Natural killer cell treated with Interleukin-12 subunit alpha and Interleukin-12 subunit beta and Interleukin-15 and Interleukin-18, amount 100 ng/mL, for 72 hours (primary cell): ENCODE measurements around the gene ITPRID2. TPM values are rescaled to one million over a fixed set of nuclear protein-coding genes. Genes with fewer than 3 reads are reported as not detected.
A peak's percentile ranks its signal among the peaks of the same experiment; 100 is the strongest.

Experiments
- ATAC-seq, 2 donors: fragments of 150-1000 bp; cut with Tn5 transposase in 1 of 2; sonication (Bioruptor Pico), chemical (Tn5 transposase) in 1 of 2; 2 replicates each; pipeline ENCODE4 v1.10.0; 2021
- DNase-seq: peaks from one replicate; pipeline ENCODE4 v3.0.0; 2022; ENCODE audit warnings: low spot score
- H3K27ac Mint-ChIP-seq, 2 donors: 1 replicate in 1 of 2; 2 replicates in 1 of 2; pipeline ENCODE4 v1.8.0; 2022; ENCODE audit warnings: mixed read lengths in 2 of 2, mild to moderate bottlenecking in 1 of 2, moderate library complexity in 1 of 2
- H3K27me3 Mint-ChIP-seq, 2 donors: 1 replicate in 1 of 2; 2 replicates in 1 of 2; pipeline ENCODE4 v1.8.0; 2022; ENCODE audit warnings: mixed read lengths in 2 of 2
- H3K36me3 Mint-ChIP-seq: one replicate; pipeline ENCODE4 v1.8.0; 2022; ENCODE audit warnings: mixed read lengths
- H3K4me1 Mint-ChIP-seq, 2 donors: 1 replicate in 1 of 2; 2 replicates in 1 of 2; pipeline ENCODE4 v1.8.0; 2022; ENCODE audit warnings: low read depth in 2 of 2, mixed read lengths in 2 of 2, mild to moderate bottlenecking in 1 of 2
- H3K4me3 Mint-ChIP-seq: one replicate; pipeline ENCODE4 v1.8.0; 2022; ENCODE audit warnings: mixed read lengths
- H3K9me3 Mint-ChIP-seq: 2 replicates; pipeline ENCODE4 v1.8.0; 2022; ENCODE audit warnings: mixed read lengths
- total RNA-seq, 2 donors: library from RNA; stranded (reverse); gene quantifications; one replicate each; pipeline ENCODE4 v1.2.3, GENCODE V29; 2022

ITPRID2 gene
- total RNA-seq, 2 donors from 2014 or later: 53.4 to 79.7 TPM

- H3K9me3 Mint-ChIP-seq: no peaks in the 10 kb centered on the region
- DNase-seq (no peak), ATAC-seq (no peak)
- H3K27ac Mint-ChIP-seq: no peak overlapping the region
- H3K4me3 Mint-ChIP-seq: peak overlapping the region; percentile 85
- no peaks in the 10 kb centered on the region for H3K36me3 Mint-ChIP-seq
- H3K4me1 Mint-ChIP-seq: peaks cover 16 to 31% of the 10 kb centered on the region in 2 donors
- peaks cover 28 to 53% of the 10 kb centered on the region in 2 donors for H3K27me3 Mint-ChIP-seq
Measured at GRCh38 chr2:181890271-181890670, 1.3 kb upstream of the ITPRID2 start.

GRCh38 chr2:181891966-181892798 lies 652 bp downstream of the ITPRID2 start:
- Mint-ChIP-seq H3K36me3 (peaks cover 7% of the 10 kb centered on the region), H3K9me3 (no peaks in the 10 kb centered on the region), H3K27ac (peak overlapping the region; percentile 83 to 92), H3K27me3 (peaks cover 18 to 33% of the 10 kb centered on the region in 2 donors), H3K4me1 (peaks cover 20 to 36% of the 10 kb centered on the region in 2 donors), H3K4me3 (peak overlapping the region; percentile 99)
- DNase-seq: peak; percentile 69
- ATAC-seq: peak; percentile 70 to 72

GRCh38 chr2:181892799-181893435 lies 1.4 kb downstream of the ITPRID2 start:
- H3K36me3 Mint-ChIP-seq: peaks cover 7% of the 10 kb centered on the region
- H3K27ac Mint-ChIP-seq: peak overlapping the region; percentile 83 to 92
- peaks cover 15 to 26% of the 10 kb centered on the region in 2 donors for H3K27me3 Mint-ChIP-seq
- H3K4me1 Mint-ChIP-seq: peaks cover 20 to 36% of the 10 kb centered on the region in 2 donors
- DNase-seq (no peak), ATAC-seq (no peak)
- peak overlapping the region; percentile 99 for H3K4me3 Mint-ChIP-seq
- H3K9me3 Mint-ChIP-seq: no peaks in the 10 kb centered on the region

- no peak overlapping the region for H3K27ac Mint-ChIP-seq
- no peaks in the 10 kb centered on the region for H3K9me3 Mint-ChIP-seq
- no peak for ATAC-seq
- H3K36me3 Mint-ChIP-seq: peaks cover 14% of the 10 kb centered on the region
- H3K4me1 Mint-ChIP-seq: peaks cover 20 to 36% of the 10 kb centered on the region in 2 donors
- no peak for DNase-seq
- H3K4me3 Mint-ChIP-seq: peak overlapping the region; percentile 45
- H3K27me3 Mint-ChIP-seq: peaks cover 9 to 18% of the 10 kb centered on the region in 2 donors
Measured at GRCh38 chr2:181894381-181894780, 2.9 kb downstream of the ITPRID2 start.

GRCh38 chr2:181895818-181896217 lies 4.3 kb downstream of the ITPRID2 start:
- H3K9me3 Mint-ChIP-seq: no peaks in the 10 kb centered on the region
- H3K27me3 Mint-ChIP-seq: peaks cover 3 to 5% of the 10 kb centered on the region in 2 donors
- ATAC-seq (no peak), DNase-seq (no peak)
- no peak overlapping the region for H3K27ac Mint-ChIP-seq
- H3K36me3 Mint-ChIP-seq: peaks cover 24% of the 10 kb centered on the region
- peaks cover 23 to 38% of the 10 kb centered on the region in 2 donors for H3K4me1 Mint-ChIP-seq
- no peak overlapping the region for H3K4me3 Mint-ChIP-seq

- no peak for ATAC-seq
Measured at GRCh38 chr2:181896286-181896685, 4.8 kb downstream of the ITPRID2 start.

GRCh38 chr2:181900007-181900651 lies 8.6 kb downstream of the ITPRID2 start:
- no peak overlapping the region for H3K27ac Mint-ChIP-seq
- H3K36me3 Mint-ChIP-seq: peaks cover 45% of the 10 kb centered on the region
- DNase-seq (no peak), ATAC-seq (no peak)
- no peaks in the 10 kb centered on the region for H3K27me3 Mint-ChIP-seq
- no peaks in the 10 kb centered on the region for H3K9me3 Mint-ChIP-seq
- no peak overlapping the region for H3K4me3 Mint-ChIP-seq
- peaks cover 7 to 13% of the 10 kb centered on the region in 2 donors for H3K4me1 Mint-ChIP-seq

More at GRCh38 chr2:181896286-181896685, 4.8 kb downstream of the ITPRID2 start:
- peaks cover 0 to under 1% of the 10 kb centered on the region in 2 donors for H3K27me3 Mint-ChIP-seq
- no peak for DNase-seq
- H3K27ac Mint-ChIP-seq: no peak overlapping the region
- H3K4me1 Mint-ChIP-seq: peaks cover 19 to 33% of the 10 kb centered on the region in 2 donors
- H3K36me3 Mint-ChIP-seq: peaks cover 24% of the 10 kb centered on the region
- no peaks in the 10 kb centered on the region for H3K9me3 Mint-ChIP-seq
- H3K4me3 Mint-ChIP-seq: no peak overlapping the region

GRCh38 chr2:181902625-181903024 lies 11.1 kb downstream of the ITPRID2 start:
- Mint-ChIP-seq H3K27ac (no peak overlapping the region), H3K4me1 (peaks cover 5 to 14% of the 10 kb centered on the region in 2 donors), H3K4me3 (no peak overlapping the region), H3K27me3 (no peaks in the 10 kb centered on the region), H3K9me3 (no peaks in the 10 kb centered on the region), H3K36me3 (peaks cover 39% of the 10 kb centered on the region)
- no peak for DNase-seq
- no peak for ATAC-seq

GRCh38 chr2:181904022-181904632 lies 12.6 kb downstream of the ITPRID2 start:
- Mint-ChIP-seq H3K4me3 (no peak overlapping the region), H3K27ac (no peak overlapping the region), H3K9me3 (no peaks in the 10 kb centered on the region), H3K36me3 (peaks cover 34% of the 10 kb centered on the region), H3K27me3 (no peaks in the 10 kb centered on the region), H3K4me1 (peaks cover 7 to 14% of the 10 kb centered on the region in 2 donors)
- DNase-seq: no peak
- ATAC-seq: no peak

GRCh38 chr2:181907057-181907456 lies 15.5 kb downstream of the ITPRID2 start:
- no peaks in the 10 kb centered on the region for H3K27me3 Mint-ChIP-seq
- H3K4me1 Mint-ChIP-seq: peaks cover 4 to 6% of the 10 kb centered on the region in 2 donors
- DNase-seq: no peak
- no peak overlapping the region for H3K4me3 Mint-ChIP-seq
- no peaks in the 10 kb centered on the region for H3K9me3 Mint-ChIP-seq
- peaks cover 23% of the 10 kb centered on the region for H3K36me3 Mint-ChIP-seq
- peak overlapping the region in 1 of 2 donors; percentile 19 for H3K27ac Mint-ChIP-seq
- ATAC-seq: peak; percentile 54 to 69

GRCh38 chr2:181907635-181908034 lies 16.1 kb downstream of the ITPRID2 start:
- H3K4me3 Mint-ChIP-seq: no peak overlapping the region
- H3K36me3 Mint-ChIP-seq: peaks cover 20% of the 10 kb centered on the region
- ATAC-seq: no peak

GRCh38 chr2:181910028-181910831 lies 18.7 kb downstream of the ITPRID2 start:
- Mint-ChIP-seq H3K27ac (peak overlapping the region in 1 of 2 donors; percentile 36), H3K27me3 (no peaks in the 10 kb centered on the region), H3K9me3 (no peaks in the 10 kb centered on the region), H3K4me1 (peaks cover 4 to 6% of the 10 kb centered on the region in 2 donors), H3K36me3 (peaks cover 18% of the 10 kb centered on the region), H3K4me3 (no peak overlapping the region)
- no peak for ATAC-seq
- no peak for DNase-seq

More at GRCh38 chr2:181907635-181908034, 16.1 kb downstream of the ITPRID2 start:
- Mint-ChIP-seq H3K9me3 (no peaks in the 10 kb centered on the region), H3K4me1 (peaks cover 4 to 6% of the 10 kb centered on the region in 2 donors), H3K27ac (no peak overlapping the region), H3K27me3 (no peaks in the 10 kb centered on the region)
- DNase-seq: no peak

GRCh38 chr2:181911830-181912229 lies 20.3 kb downstream of the ITPRID2 start:
- Mint-ChIP-seq H3K27ac (no peak overlapping the region), H3K27me3 (no peaks in the 10 kb centered on the region), H3K36me3 (peaks cover 27% of the 10 kb centered on the region)

More at GRCh38 chr2:181911830-181912229, 20.3 kb downstream of the ITPRID2 start:
- ATAC-seq (no peak), DNase-seq (no peak)
- Mint-ChIP-seq H3K4me1 (peaks cover 0 to 4% of the 10 kb centered on the region in 2 donors), H3K4me3 (no peak overlapping the region), H3K9me3 (no peaks in the 10 kb centered on the region)
